HFFc6 (cell line): ENCODE data around the gene YJEFN3. TPM values are rescaled to one million over a fixed set of nuclear protein-coding genes. Genes with fewer than 3 reads are reported as not detected.

Experiments
- DNase-seq: peaks from one replicate; pipeline ENCODE4 v3.0.0-alpha.2; 2018
- H3K27ac Mint-ChIP-seq: 2 replicates; pipeline ENCODE4 v1.8.0; 2020; ENCODE audit warnings: mild to moderate bottlenecking, mixed read lengths
- H3K27me3 Mint-ChIP-seq: 2 replicates; pipeline ENCODE4 v1.8.0; 2021; ENCODE audit warnings: mild to moderate bottlenecking, moderate library complexity, mixed read lengths; ENCODE audit not compliant: insufficient read depth
- H3K36me3 Mint-ChIP-seq: 2 replicates; pipeline ENCODE4 v1.8.0; 2021; ENCODE audit warnings: low read depth, mixed read lengths
- H3K4me1 Mint-ChIP-seq: 2 replicates; pipeline ENCODE4 v1.8.0; 2020; ENCODE audit warnings: low read depth, mixed read lengths
- H3K4me3 Mint-ChIP-seq: 2 replicates; pipeline ENCODE4 v1.8.0; 2020; ENCODE audit warnings: mild to moderate bottlenecking, moderate library complexity, mixed read lengths
- H3K9me3 Mint-ChIP-seq: 2 replicates; pipeline ENCODE4 v1.8.0; 2020; ENCODE audit warnings: mild to moderate bottlenecking, mixed read lengths
- CTCF ChIP-seq: fragments of 200-600 bp; sonication (generic); IDR thresholded peaks from 2 replicates; pipeline ENCODE4 v1.5.0; 2021; ENCODE audit warnings: antibody characterized with exemption, mild to moderate bottlenecking
- total RNA-seq, 6 experiments: library from RNA; stranded (reverse); fragmentation: NEBNext Ultra II Directional; extraction: Animal tissue kit (Norgen Biotek cat#: 25700); gene quantifications; 2 replicates in 1 of 6; 3 replicates in 5 of 6; pipeline ENCODE4 v1.2.3, GENCODE V29; 2021

YJEFN3 gene
- total RNA-seq, 6 experiments from 2014 or later = 1.4 to 2.5 (median 2.0) TPM

- Mint-ChIP-seq H3K4me3 (no peak overlapping the region), H3K4me1 (peaks cover 5% of the 10 kb centered on the region), H3K36me3 (no peaks in the 10 kb centered on the region), H3K27me3 (peaks cover 11% of the 10 kb centered on the region), H3K27ac (no peak overlapping the region), H3K9me3 (no peaks in the 10 kb centered on the region)
- TF ChIP-seq CTCF = no peak
- no peak for DNase-seq
Observed at GRCh38 chr19:19553670-19554069, 25.0 kb downstream of the YJEFN3 start.

GRCh38 chr19:19554074-19555023 lies 25.6 kb downstream of the YJEFN3 start:
- H3K9me3 Mint-ChIP-seq = no peaks in the 10 kb centered on the region
- peak; percentile 91 for TF ChIP-seq CTCF
- no peaks in the 10 kb centered on the region for H3K36me3 Mint-ChIP-seq
- peaks cover 11% of the 10 kb centered on the region for H3K27me3 Mint-ChIP-seq
- H3K4me3 Mint-ChIP-seq = no peak overlapping the region
- H3K4me1 Mint-ChIP-seq = peaks cover 5% of the 10 kb centered on the region
- no peak overlapping the region for H3K27ac Mint-ChIP-seq
- DNase-seq = no peak

- H3K4me1 Mint-ChIP-seq = no peaks in the 10 kb centered on the region
- H3K27ac Mint-ChIP-seq = no peak overlapping the region
- H3K4me3 Mint-ChIP-seq = no peak overlapping the region
- H3K9me3 Mint-ChIP-seq = no peaks in the 10 kb centered on the region
- no peak for TF ChIP-seq CTCF
- DNase-seq = no peak
- H3K27me3 Mint-ChIP-seq = peaks cover 8% of the 10 kb centered on the region
- no peaks in the 10 kb centered on the region for H3K36me3 Mint-ChIP-seq
Observed at GRCh38 chr19:19558055-19558454, 29.3 kb downstream of the YJEFN3 start.

- no peak overlapping the region for H3K27ac Mint-ChIP-seq
- H3K4me1 Mint-ChIP-seq = no peaks in the 10 kb centered on the region
- no peaks in the 10 kb centered on the region for H3K36me3 Mint-ChIP-seq
- no peak overlapping the region for H3K4me3 Mint-ChIP-seq
- TF ChIP-seq CTCF = no peak
- no peak for DNase-seq
- H3K9me3 Mint-ChIP-seq = no peaks in the 10 kb centered on the region
- H3K27me3 Mint-ChIP-seq = peaks cover 5% of the 10 kb centered on the region
Observed at GRCh38 chr19:19558636-19559035, 29.9 kb downstream of the YJEFN3 start.

- H3K4me1 Mint-ChIP-seq = no peaks in the 10 kb centered on the region
- no peak overlapping the region for H3K4me3 Mint-ChIP-seq
- H3K9me3 Mint-ChIP-seq = no peaks in the 10 kb centered on the region
- TF ChIP-seq CTCF = no peak
- H3K27ac Mint-ChIP-seq = no peak overlapping the region
- peaks cover 5% of the 10 kb centered on the region for H3K27me3 Mint-ChIP-seq
- no peaks in the 10 kb centered on the region for H3K36me3 Mint-ChIP-seq
- no peak for DNase-seq
Observed at GRCh38 chr19:19559931-19560330, 31.2 kb downstream of the YJEFN3 start.
